Right lobe of liver (tissue), 6 donors: ENCODE measurements around the gene CAMK1. TPM values are rescaled to one million over a fixed set of nuclear protein-coding genes. Genes with fewer than 3 reads are reported as not detected.
A peak's percentile ranks its signal among the peaks of the same experiment; 100 is the strongest.

ENCODE experiments used
- ATAC-seq, 4 donors: fragments of 200-7000 bp; cut with Tn5 transposase; one replicate each; pipeline ENCODE4 v1.9.1; 2020; ENCODE audit warnings: mild to moderate bottlenecking in 4 of 4, moderate library complexity in 4 of 4
- DNase-seq, 3 donors: peaks; one replicate each; pipeline ENCODE4 v3.0.0-alpha.2; 2020
- H3K27ac ChIP-seq, 3 donors: fragments of 200-600 bp; one replicate each; pipeline ENCODE4 v1.8.0; 2022
- H3K27me3 ChIP-seq, 2 donors: fragments of 200-600 bp; one replicate each; pipeline ENCODE4 v1.8.0; 2022
- H3K36me3 ChIP-seq, 4 donors: fragments of 200-600 bp; sonication (generic) in 1 of 4; one replicate each; pipeline versions ENCODE4 v1.5.1 to v1.8.0; 2017 to 2022; ENCODE audit warnings: control low read depth in 1 of 4
- H3K4me1 ChIP-seq, 4 donors: fragments of 200-600 bp; sonication (generic) in 1 of 4; one replicate each; pipeline versions ENCODE4 v1.5.1 to v1.8.0; 2017 to 2022; ENCODE audit warnings: control low read depth in 1 of 4
- H3K4me3 ChIP-seq, 3 donors: fragments of 200-600 bp; one replicate each; pipeline ENCODE4 v1.8.0; 2022
- H3K9me3 ChIP-seq, 4 donors: fragments of 200-600 bp; sonication (generic) in 1 of 4; one replicate each; pipeline versions ENCODE4 v1.5.1 to v1.8.0; 2017 to 2022; ENCODE audit warnings: control low read depth in 1 of 4
- CTCF ChIP-seq, 4 donors: fragments of 200-600 bp in 3 of 4; fragments of 450-650 bp in 1 of 4; IDR thresholded peaks; one replicate each; pipeline versions ENCODE4 v1.5.1 to v1.8.0; 2016 to 2022; ENCODE audit warnings: antibody characterized with exemption in 4 of 4, mild to moderate bottlenecking in 2 of 4
- POLR2A ChIP-seq: fragments of 450-650 bp; IDR thresholded peaks from one replicate; pipeline ENCODE4 v1.6.1; 2017; ENCODE audit warnings: antibody characterized with exemption, mild to moderate bottlenecking
- WGBS: methylation state at CpG from one replicate; pipeline ENCODE4 v1.1.6; 2018; ENCODE audit warnings: low coverage, low lambda C conversion rate; ENCODE audit not compliant: insufficient coverage; ENCODE audit errors: missing lambda C conversion rate; 5-methylcytosine and 5-hydroxymethylcytosine counted together
- intact Hi-C, 2 donors: fragments of 100-400 bp; cut with DNase I; formaldehyde crosslinking; loops; one replicate each; pipeline versions ENCODE4 v1.11.2 to v1.14.1; 2022
- total RNA-seq, 6 experiments: library from RNA; depleted of rRNA in 2 of 6; stranded (reverse); fragments of >200 nt in 2 of 6; fragmentation: NEBNext Ultra II Directional in 3 of 6; extraction: Animal tissue kit (Norgen Biotek cat#: 25700) in 3 of 6; gene quantifications; one replicate each; pipeline versions ENCODE4 v1.1.0 to v1.2.4, GENCODE V29; 2016 to 2023
- donor health status: DM: no; HTN: yes; CAD: no.
- donor health status: DM: no; HTN: no; CAD: no.
- donor health status: DM: no; HTN: no; CAD: no.
- donor health status: DM: no; HTN: yes; CAD: no.
- donor health status: DM: no; HTN: yes; CAD: no.

Gene CAMK1
- total RNA-seq, 6 experiments from 2014 or later, result 10.8 to 33.4 (median 24.5) TPM

- WGBS, result 84% methylated on average over 10 of the region's 12 CpGs
- intact Hi-C loops, result no loop called here
- H3K36me3 ChIP-seq, result peaks cover 12 to 51% (median 39%) of the 10 kb centered on the region in 4 donors
- H3K4me1 ChIP-seq, result peaks cover 0 to 10% (median 3%) of the 10 kb centered on the region in 4 donors
- H3K27me3 ChIP-seq, result no peaks in the 10 kb centered on the region
- DNase-seq (no peak), ATAC-seq (no peak)
- no peak overlapping the region for H3K27ac ChIP-seq
- no peaks in the 10 kb centered on the region for H3K9me3 ChIP-seq
- H3K4me3 ChIP-seq, result no peak overlapping the region
- TF ChIP-seq CTCF (IDR thresholded peaks at IDR 0.05) (no peak), POLR2A (no peak)
These were observed 27.6 kb upstream of the CAMK1 start for GRCh38 chr3:9797196-9797945.

GRCh38 chr3:9795207-9795606 is 25.5 kb upstream of the CAMK1 start:
- DNase-seq, result no peak
- Histone ChIP-seq H3K27ac (no peak overlapping the region), H3K4me1 (peaks cover 0 to 14% (median 8%) of the 10 kb centered on the region in 4 donors), H3K9me3 (no peaks in the 10 kb centered on the region), H3K27me3 (no peaks in the 10 kb centered on the region), H3K36me3 (peaks cover 5 to 34% (median 25%) of the 10 kb centered on the region in 4 donors), H3K4me3 (no peak overlapping the region)
- intact Hi-C loops, result no loop called here
- ATAC-seq, result no peak
- TF ChIP-seq POLR2A, result no peak
- TF ChIP-seq CTCF (IDR thresholded peaks at IDR 0.05), result no peak
- WGBS, result 62% methylated on average over 4 of the region's 5 CpGs

- Histone ChIP-seq H3K27me3 (no peaks in the 10 kb centered on the region), H3K36me3 (peaks cover 0 to 34% (median 21%) of the 10 kb centered on the region in 4 donors), H3K4me3 (no peak overlapping the region), H3K27ac (no peak overlapping the region), H3K4me1 (peaks cover 0 to 14% (median 8%) of the 10 kb centered on the region in 4 donors), H3K9me3 (no peaks in the 10 kb centered on the region)
- ATAC-seq (no peak), DNase-seq (no peak)
- intact Hi-C loops, result no loop called here
- TF ChIP-seq CTCF (IDR thresholded peaks at IDR 0.05) (no peak), POLR2A (no peak)
- WGBS, result 88% methylated on average over 7 of the region's 11 CpGs
These were observed 24.7 kb upstream of the CAMK1 start for GRCh38 chr3:9794400-9794799.

- ATAC-seq, result peak; percentile 0 to 10 (median 7)
- H3K9me3 ChIP-seq, result no peaks in the 10 kb centered on the region
- no peaks in the 10 kb centered on the region for H3K27me3 ChIP-seq
- intact Hi-C loops, result no loop called here
- TF ChIP-seq CTCF (IDR thresholded peaks at IDR 0.05) (no peak), POLR2A (no peak)
- peaks cover 0 to 32% (median 13%) of the 10 kb centered on the region in 4 donors for H3K36me3 ChIP-seq
- peaks cover 0 to 14% (median 8%) of the 10 kb centered on the region in 4 donors for H3K4me1 ChIP-seq
- H3K4me3 ChIP-seq, result peak overlapping the region; percentile 78 to 94 (median 84)
- peak overlapping the region; percentile 92 to 99 (median 99) for H3K27ac ChIP-seq
- DNase-seq, result no peak
- whole genome bisulfite sequencing, result under 1% methylated on average over 21 of the region's 23 CpGs
These were observed 23.5 kb upstream of the CAMK1 start for GRCh38 chr3:9793161-9793781.
